ENCODE measurements around the gene SIDT2.

GRCh38 chr11:117176186-117176585 is 2.4 kb upstream of the SIDT2 start:
- TF ChIP-seq, protein P1, sequence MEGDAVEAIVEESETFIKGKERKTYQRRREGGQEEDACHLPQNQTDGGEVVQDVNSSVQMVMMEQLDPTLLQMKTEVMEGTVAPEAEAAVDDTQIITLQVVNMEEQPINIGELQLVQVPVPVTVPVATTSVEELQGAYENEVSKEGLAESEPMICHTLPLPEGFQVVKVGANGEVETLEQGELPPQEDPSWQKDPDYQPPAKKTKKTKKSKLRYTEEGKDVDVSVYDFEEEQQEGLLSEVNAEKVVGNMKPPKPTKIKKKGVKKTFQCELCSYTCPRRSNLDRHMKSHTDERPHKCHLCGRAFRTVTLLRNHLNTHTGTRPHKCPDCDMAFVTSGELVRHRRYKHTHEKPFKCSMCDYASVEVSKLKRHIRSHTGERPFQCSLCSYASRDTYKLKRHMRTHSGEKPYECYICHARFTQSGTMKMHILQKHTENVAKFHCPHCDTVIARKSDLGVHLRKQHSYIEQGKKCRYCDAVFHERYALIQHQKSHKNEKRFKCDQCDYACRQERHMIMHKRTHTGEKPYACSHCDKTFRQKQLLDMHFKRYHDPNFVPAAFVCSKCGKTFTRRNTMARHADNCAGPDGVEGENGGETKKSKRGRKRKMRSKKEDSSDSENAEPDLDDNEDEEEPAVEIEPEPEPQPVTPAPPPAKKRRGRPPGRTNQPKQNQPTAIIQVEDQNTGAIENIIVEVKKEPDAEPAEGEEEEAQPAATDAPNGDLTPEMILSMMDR (IDR thresholded peaks at IDR 0.05): no peak
- no peak for TF ChIP-seq POLR2A (IDR thresholded peaks at IDR 0.05)

Measured in testis (tissue), 2 donors.